Natural killer cell (primary cell): ENCODE measurements around the gene FGGY. TPM values are rescaled to one million over a fixed set of nuclear protein-coding genes. Genes with fewer than 3 reads are reported as not detected.

ENCODE experiments used
- ATAC-seq, 3 donors: fragments of 150-1000 bp in 2 of 3; fragments of 200-7000 bp in 1 of 3; cut with Tn5 transposase; 1 replicate in 1 of 3; 2 replicates in 2 of 3; pipeline ENCODE4 v1.10.0; 2021; ENCODE audit warnings: mild to moderate bottlenecking in 2 of 3, moderate library complexity in 2 of 3
- DNase-seq, 2 donors: peaks; one replicate each; pipeline versions ENCODE4 v3.0.0 to v3.0.0-alpha.2; 2013 to 2021; ENCODE audit warnings: mixed read lengths in 1 of 2
- H3K27ac ChIP-seq: one replicate; pipeline ENCODE4 v1.5.1; 2013; ENCODE audit warnings: mild to moderate bottlenecking, low read length
- H3K27me3 ChIP-seq: one replicate; pipeline ENCODE4 v1.6.1; 2013; ENCODE audit warnings: low read length; ENCODE audit not compliant: control insufficient read depth, insufficient read depth
- H3K36me3 ChIP-seq: one replicate; pipeline ENCODE4 v1.6.1; 2013; ENCODE audit warnings: low read length; ENCODE audit not compliant: control insufficient read depth, insufficient read depth
- H3K4me1 ChIP-seq: one replicate; pipeline ENCODE4 v1.6.1; 2013; ENCODE audit warnings: low read length; ENCODE audit not compliant: control insufficient read depth, insufficient read depth
- H3K4me3 ChIP-seq: one replicate; pipeline ENCODE4 v1.5.1; 2013; ENCODE audit warnings: low read length
- H3K9me3 ChIP-seq: one replicate; pipeline ENCODE4 v1.6.1; 2013; ENCODE audit warnings: low read length; ENCODE audit not compliant: control insufficient read depth, insufficient read depth
- H3K27ac Mint-ChIP-seq, 2 donors: one replicate each; pipeline ENCODE4 v1.8.0; 2022; ENCODE audit warnings: mild to moderate bottlenecking in 2 of 2, mixed read lengths in 2 of 2, moderate library complexity in 1 of 2
- H3K27me3 Mint-ChIP-seq, 2 donors: one replicate each; pipeline ENCODE4 v1.8.0; 2022; ENCODE audit warnings: low read depth in 2 of 2, mixed read lengths in 2 of 2
- H3K36me3 Mint-ChIP-seq: one replicate; pipeline ENCODE4 v1.8.0; 2022; ENCODE audit warnings: mixed read lengths
- H3K4me1 Mint-ChIP-seq, 2 donors: one replicate each; pipeline ENCODE4 v1.8.0; 2022; ENCODE audit warnings: mixed read lengths in 2 of 2
- H3K4me3 Mint-ChIP-seq: one replicate; pipeline ENCODE4 v1.8.0; 2022; ENCODE audit warnings: mild to moderate bottlenecking, moderate library complexity, mixed read lengths
- H3K9me3 Mint-ChIP-seq, 2 donors: one replicate each; pipeline ENCODE4 v1.8.0; 2022; ENCODE audit warnings: mixed read lengths in 2 of 2
- CTCF ChIP-seq: fragments of 200-600 bp; IDR thresholded peaks from one replicate; pipeline ENCODE4 v1.8.0; 2022; ENCODE audit warnings: antibody characterized with exemption
- WGBS: methylation state at CpG from one replicate; pipeline ENCODE4 v1.1.7; 2013; ENCODE audit warnings: missing lambda C conversion rate; ENCODE audit not compliant: insufficient coverage; 5-methylcytosine and 5-hydroxymethylcytosine counted together
- intact Hi-C: fragments of 100-400 bp; cut with micrococcal nuclease; formaldehyde crosslinking; loops from one replicate; pipeline ENCODE4 v1.14.2; 2022
- total RNA-seq, 4 donors: library from RNA; stranded (reverse); fragments of 120-200 nt in 1 of 4; gene quantifications; one replicate each; pipeline versions ENCODE4 v1.2.3 to v1.2.4, GENCODE V29; 2013 to 2022

Gene FGGY
- total RNA-seq, 3 donors from 2014 or later (not counting 1 experiment from before 2014, with no cell fraction given) = 21.8 to 31.5 (median 21.8) TPM

GRCh38 chr1:59686574-59686973 is 389.7 kb downstream of the FGGY start:
- no peaks in the 10 kb centered on the region for H3K27me3 Mint-ChIP-seq

GRCh38 chr1:59687081-59687480 is 390.2 kb downstream of the FGGY start:
- DNase-seq (no peak), ATAC-seq (no peak)
- no peak overlapping the region for H3K4me3 ChIP-seq
- Mint-ChIP-seq H3K4me3 (no peak overlapping the region), H3K27me3 (no peaks in the 10 kb centered on the region), H3K36me3 (no peaks in the 10 kb centered on the region), H3K9me3 (no peaks in the 10 kb centered on the region), H3K27ac (no peak overlapping the region), H3K4me1 (no peaks in the 10 kb centered on the region)
- 97% methylated on average over 2 of the region's 2 CpGs for WGBS
- TF ChIP-seq CTCF = no peak
- H3K36me3 ChIP-seq = no peaks in the 10 kb centered on the region
- intact Hi-C loops = no loop called here
- no peaks in the 10 kb centered on the region for H3K9me3 ChIP-seq
- H3K27me3 ChIP-seq = no peaks in the 10 kb centered on the region
- no peaks in the 10 kb centered on the region for H3K4me1 ChIP-seq
- no peak overlapping the region for H3K27ac ChIP-seq

More at GRCh38 chr1:59686574-59686973, 389.7 kb downstream of the FGGY start:
- no peaks in the 10 kb centered on the region for H3K9me3 ChIP-seq
- Mint-ChIP-seq H3K4me1 (no peaks in the 10 kb centered on the region), H3K9me3 (no peaks in the 10 kb centered on the region), H3K4me3 (no peak overlapping the region), H3K27ac (no peak overlapping the region), H3K36me3 (no peaks in the 10 kb centered on the region)
- ATAC-seq (no peak), DNase-seq (no peak)
- H3K36me3 ChIP-seq = no peaks in the 10 kb centered on the region
- no peak for TF ChIP-seq CTCF
- H3K4me3 ChIP-seq = no peak overlapping the region
- H3K27ac ChIP-seq = no peak overlapping the region
- H3K4me1 ChIP-seq = no peaks in the 10 kb centered on the region
- no peaks in the 10 kb centered on the region for H3K27me3 ChIP-seq
- WGBS = no CpG with 5 or more reads among the region's 2 CpGs
- intact Hi-C loops = no loop called here

GRCh38 chr1:59688976-59689375 is 392.1 kb downstream of the FGGY start:
- Mint-ChIP-seq H3K27ac (no peak overlapping the region), H3K4me3 (no peak overlapping the region), H3K4me1 (peaks cover 0 to 5% of the 10 kb centered on the region in 2 donors), H3K36me3 (no peaks in the 10 kb centered on the region), H3K9me3 (no peaks in the 10 kb centered on the region), H3K27me3 (peaks cover 0 to 4% of the 10 kb centered on the region in 2 donors)
- H3K9me3 ChIP-seq = no peaks in the 10 kb centered on the region
- intact Hi-C loops = no loop called here
- 93% methylated on average over 5 of the region's 5 CpGs for WGBS
- DNase-seq (no peak), ATAC-seq (no peak)
- no peaks in the 10 kb centered on the region for H3K4me1 ChIP-seq
- no peak overlapping the region for H3K4me3 ChIP-seq
- no peak for TF ChIP-seq CTCF
- H3K27ac ChIP-seq = no peak overlapping the region
- no peaks in the 10 kb centered on the region for H3K27me3 ChIP-seq
- no peaks in the 10 kb centered on the region for H3K36me3 ChIP-seq

GRCh38 chr1:59689730-59690129 is 392.8 kb downstream of the FGGY start:
- no peaks in the 10 kb centered on the region for H3K27me3 ChIP-seq
- no peak for TF ChIP-seq CTCF
- Mint-ChIP-seq H3K27me3 (peaks cover 0 to 4% of the 10 kb centered on the region in 2 donors), H3K4me1 (peaks cover 0 to 5% of the 10 kb centered on the region in 2 donors), H3K4me3 (no peak overlapping the region), H3K36me3 (no peaks in the 10 kb centered on the region), H3K27ac (no peak overlapping the region), H3K9me3 (no peaks in the 10 kb centered on the region)
- intact Hi-C loops = no loop called here
- ATAC-seq (no peak), DNase-seq (no peak)
- no peak overlapping the region for H3K4me3 ChIP-seq
- H3K9me3 ChIP-seq = no peaks in the 10 kb centered on the region
- no peaks in the 10 kb centered on the region for H3K4me1 ChIP-seq
- H3K27ac ChIP-seq = no peak overlapping the region
- no peaks in the 10 kb centered on the region for H3K36me3 ChIP-seq
- 100% methylated on average over 1 of the region's 1 CpG for WGBS
